ENCODE data around the gene SESN2. TPM values are rescaled to one million over a fixed set of nuclear protein-coding genes. Genes with fewer than 3 reads are reported as not detected.

The SESN2 gene
- total and polyA plus RNA-seq, 10 of the 15 experiments (the other 5 are each of a cell fraction or from before 2014, with no cell fraction given) = 1.5 to 40.9 (median 17.8) TPM

DNA sequence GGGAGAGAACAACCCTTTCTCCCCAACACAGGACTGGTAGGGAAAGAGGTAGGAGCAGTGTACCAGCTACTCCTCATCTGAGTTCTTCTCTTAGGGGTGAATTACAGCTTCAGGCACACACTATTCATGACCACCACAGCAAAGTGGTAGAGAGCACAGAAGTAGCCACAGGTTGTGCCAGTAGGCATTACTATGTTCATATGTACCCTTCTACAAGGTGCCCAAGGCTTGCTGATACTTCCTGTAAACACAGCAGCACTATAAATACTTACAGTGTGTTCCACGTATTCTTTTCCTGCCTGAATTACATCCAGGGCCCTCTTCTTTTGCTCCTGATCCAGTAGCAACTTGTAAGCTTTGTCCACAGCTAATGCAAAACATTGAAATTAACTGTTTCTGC, 49.6 kb upstream of the SESN2 start:
- H3K4me2 ChIP-seq (ENCODE audit: control insufficient read depth, insufficient read depth) = no peak overlapping the region
- WGBS (ENCODE audit: insufficient coverage, insufficient replicate concordance, low lambda C conversion rate, missing lambda C conversion rate) = 0% methylated on average over 1 of the region's 1 CpG
- TF ChIP-seq CHD4 (IDR thresholded peaks at IDR 0.05) (no peak), MEF2B (IDR thresholded peaks at IDR 0.05; ENCODE audit: partially characterized antibody, poor library complexity, severe bottlenecking) (no peak), EED (IDR thresholded peaks at IDR 0.05; ENCODE audit: low read depth) (no peak), SMC3 (IDR thresholded peaks at IDR 0.05; ENCODE audit: borderline replicate concordance, low read length) (no peak), POLR2A (IDR thresholded peaks at IDR 0.05; ENCODE audit: low read depth, low read length) (no peak), RBBP5 (conservative IDR thresholded peaks at IDR 0.05) (no peak)
- TF ChIP-seq, protein P1, sequence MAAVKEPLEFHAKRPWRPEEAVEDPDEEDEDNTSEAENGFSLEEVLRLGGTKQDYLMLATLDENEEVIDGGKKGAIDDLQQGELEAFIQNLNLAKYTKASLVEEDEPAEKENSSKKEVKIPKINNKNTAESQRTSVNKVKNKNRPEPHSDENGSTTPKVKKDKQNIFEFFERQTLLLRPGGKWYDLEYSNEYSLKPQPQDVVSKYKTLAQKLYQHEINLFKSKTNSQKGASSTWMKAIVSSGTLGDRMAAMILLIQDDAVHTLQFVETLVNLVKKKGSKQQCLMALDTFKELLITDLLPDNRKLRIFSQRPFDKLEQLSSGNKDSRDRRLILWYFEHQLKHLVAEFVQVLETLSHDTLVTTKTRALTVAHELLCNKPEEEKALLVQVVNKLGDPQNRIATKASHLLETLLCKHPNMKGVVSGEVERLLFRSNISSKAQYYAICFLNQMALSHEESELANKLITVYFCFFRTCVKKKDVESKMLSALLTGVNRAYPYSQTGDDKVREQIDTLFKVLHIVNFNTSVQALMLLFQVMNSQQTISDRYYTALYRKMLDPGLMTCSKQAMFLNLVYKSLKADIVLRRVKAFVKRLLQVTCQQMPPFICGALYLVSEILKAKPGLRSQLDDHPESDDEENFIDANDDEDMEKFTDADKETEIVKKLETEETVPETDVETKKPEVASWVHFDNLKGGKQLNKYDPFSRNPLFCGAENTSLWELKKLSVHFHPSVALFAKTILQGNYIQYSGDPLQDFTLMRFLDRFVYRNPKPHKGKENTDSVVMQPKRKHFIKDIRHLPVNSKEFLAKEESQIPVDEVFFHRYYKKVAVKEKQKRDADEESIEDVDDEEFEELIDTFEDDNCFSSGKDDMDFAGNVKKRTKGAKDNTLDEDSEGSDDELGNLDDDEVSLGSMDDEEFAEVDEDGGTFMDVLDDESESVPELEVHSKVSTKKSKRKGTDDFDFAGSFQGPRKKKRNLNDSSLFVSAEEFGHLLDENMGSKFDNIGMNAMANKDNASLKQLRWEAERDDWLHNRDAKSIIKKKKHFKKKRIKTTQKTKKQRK (IDR thresholded peaks at IDR 0.05; ENCODE audit: low read depth, low read length) = no peak
- no peaks in the 10 kb centered on the region for H3K4me1 ChIP-seq (ENCODE audit: control insufficient read depth, insufficient read depth, low read length)
- in situ Hi-C loops (cut with MboI) = loop anchor here (5.0 kb wide), 1 partner anchor 117 kb away; no protein-coding TSS in a partner anchor
- peaks cover 3 to 26% of the 10 kb centered on the region in 2 experiments; a peak in 3 of 4 replicates for H3K36me3 ChIP-seq (ENCODE audit: control insufficient read depth in 2 of 2, insufficient read depth in 2 of 2, low read length in 1 of 2)
- ATAC-seq (peak; percentile 27; the same call in 2 of the 3 replicates), FAIRE-seq (no peak), DNase-seq (ENCODE audit: low read depth, low spot score) (no peak)
- no peak overlapping the region for H2AFZ ChIP-seq (ENCODE audit: control insufficient read depth, low read depth, low read length)
- ChIA-PET CTCF (interaction anchor here (0.6 to 10.1 kb wide), 45 partner anchors 8 to 351 kb away, joined by 3 to 317 read pairs (median 6); partner anchors contain the start of genes ATP5IF1, DNAJC8, EYA3 and PTAFR), SMC1A (ENCODE audit: uncharacterized antibody, unreplicated experiment) (interaction anchor here (0.6 to 22.7 kb wide), 42 partner anchors 8 to 371 kb away, joined by 3 to 445 read pairs (median 6); partner anchors contain the start of genes EYA3 and PTAFR), POLR2A (interaction anchor here (0.5 to 2.7 kb wide), 12 partner anchors 8 to 346 kb away, joined by 3 to 15 read pairs (median 3); partner anchors contain the start of gene EYA3), RAD21 (ENCODE audit: unreplicated experiment) (interaction anchor here (0.7 to 7.5 kb wide), 40 partner anchors 8 to 667 kb away, joined by 3 to 207 read pairs (median 5); partner anchors contain the start of genes EYA3, PTAFR and THEMIS2)
- no peaks in the 10 kb centered on the region for H3K9me3 ChIP-seq (replicated peaks; ENCODE audit: control insufficient read depth, insufficient read depth, low read length)
- no peak overlapping the region for H3K27ac ChIP-seq (ENCODE audit: control insufficient read depth, insufficient read depth)
- no peaks in the 10 kb centered on the region for H3K27me3 ChIP-seq (replicated peaks in 1 of 2; ENCODE audit: control insufficient read depth in 2 of 2, insufficient read depth in 2 of 2, low read length in 1 of 2)
- H3K79me2 ChIP-seq (ENCODE audit: control insufficient read depth, insufficient read depth, low read length) = no peaks in the 10 kb centered on the region
- H3K4me3 ChIP-seq = no peak overlapping the region
- no peaks in the 10 kb centered on the region for H4K20me1 ChIP-seq (ENCODE audit: control insufficient read depth, insufficient read depth)
- BruUV-seq (replicated peaks) = no TSS peak
- intact Hi-C loops (cut with micrococcal nuclease; ENCODE audit: unreplicated experiment) = loop anchor here (1.0 to 10.0 kb wide), 3 partner anchors 37 to 195 kb away; no protein-coding TSS in a partner anchor
- no peak overlapping the region for H3K9ac ChIP-seq (ENCODE audit: control insufficient read depth, insufficient read depth, low read length)

All from GM12878 (cell line).